Gastrocnemius medialis (tissue), 4 donors: ENCODE results near the gene GCH1.

Experiments used
- POLR2A ChIP-seq, 2 donors: fragments of 450-650 bp; IDR thresholded peaks; one replicate each; pipeline ENCODE4 v1.6.1; 2017; ENCODE audit warnings: antibody characterized with exemption in 2 of 2, mild to moderate bottlenecking in 2 of 2, moderate library complexity in 2 of 2
- TF ChIP-seq, protein P1 (sequence below), 5 experiments: fragments of 450-650 bp in 3 of 5; fragments of 200-600 bp in 2 of 5; sonication (generic) in 2 of 5; IDR thresholded peaks in 4 of 5; conservative IDR thresholded peaks in 1 of 5; 1 replicate in 4 of 5; 2 replicates in 1 of 5; pipeline ENCODE4 v1.5.1; 2016 to 2019; ENCODE audit warnings: antibody characterized with exemption in 5 of 5, mild to moderate bottlenecking in 3 of 5, moderate library complexity in 3 of 5

DNA sequence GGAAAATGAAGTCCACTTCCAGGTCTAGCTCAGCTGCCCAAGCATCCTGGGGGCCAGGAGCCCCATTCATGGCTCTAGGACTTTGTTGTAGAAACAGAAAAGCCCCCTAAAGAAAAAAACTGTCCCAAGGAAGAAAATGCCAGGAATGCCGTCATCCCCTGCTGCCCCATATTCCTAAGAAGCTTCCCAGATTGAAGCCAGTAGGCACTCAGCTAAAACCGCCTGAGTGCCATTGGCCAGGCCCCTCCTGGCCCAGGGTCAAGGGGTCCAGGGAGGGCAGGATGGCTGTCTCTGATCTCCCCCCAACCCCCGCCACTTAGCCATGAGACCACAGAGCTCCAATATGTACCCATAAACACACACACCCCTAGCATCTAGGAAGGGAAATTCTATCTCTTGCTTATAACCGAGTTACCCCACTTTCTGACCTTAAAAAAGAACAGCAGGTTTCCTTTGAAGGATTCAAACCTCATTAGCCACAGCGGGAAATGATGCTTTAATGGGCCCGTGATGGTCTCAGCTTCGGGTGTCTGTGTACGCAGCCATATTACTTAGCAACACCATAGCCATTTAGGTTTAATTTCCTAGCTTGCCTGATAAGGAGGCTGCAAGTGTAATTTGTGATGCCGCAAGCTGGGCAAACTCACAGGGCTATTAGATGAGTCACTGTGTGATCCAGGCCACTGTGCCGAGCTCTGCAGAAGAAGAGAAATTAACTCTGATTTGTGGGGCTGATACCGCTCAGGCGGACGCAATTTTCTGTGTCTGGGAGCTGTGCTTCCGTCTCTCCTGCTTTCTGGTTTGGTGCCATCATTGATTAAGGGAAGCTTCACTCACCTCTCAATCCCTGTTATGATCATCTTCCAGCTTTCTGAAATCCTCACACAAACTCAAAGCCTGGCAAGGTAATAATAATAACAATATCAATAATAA is 84.2 kb downstream of the GCH1 start:
- TF ChIP-seq, protein P1, sequence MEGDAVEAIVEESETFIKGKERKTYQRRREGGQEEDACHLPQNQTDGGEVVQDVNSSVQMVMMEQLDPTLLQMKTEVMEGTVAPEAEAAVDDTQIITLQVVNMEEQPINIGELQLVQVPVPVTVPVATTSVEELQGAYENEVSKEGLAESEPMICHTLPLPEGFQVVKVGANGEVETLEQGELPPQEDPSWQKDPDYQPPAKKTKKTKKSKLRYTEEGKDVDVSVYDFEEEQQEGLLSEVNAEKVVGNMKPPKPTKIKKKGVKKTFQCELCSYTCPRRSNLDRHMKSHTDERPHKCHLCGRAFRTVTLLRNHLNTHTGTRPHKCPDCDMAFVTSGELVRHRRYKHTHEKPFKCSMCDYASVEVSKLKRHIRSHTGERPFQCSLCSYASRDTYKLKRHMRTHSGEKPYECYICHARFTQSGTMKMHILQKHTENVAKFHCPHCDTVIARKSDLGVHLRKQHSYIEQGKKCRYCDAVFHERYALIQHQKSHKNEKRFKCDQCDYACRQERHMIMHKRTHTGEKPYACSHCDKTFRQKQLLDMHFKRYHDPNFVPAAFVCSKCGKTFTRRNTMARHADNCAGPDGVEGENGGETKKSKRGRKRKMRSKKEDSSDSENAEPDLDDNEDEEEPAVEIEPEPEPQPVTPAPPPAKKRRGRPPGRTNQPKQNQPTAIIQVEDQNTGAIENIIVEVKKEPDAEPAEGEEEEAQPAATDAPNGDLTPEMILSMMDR (IDR thresholded peaks at IDR 0.05 in 4 of 5, conservative IDR thresholded peaks at IDR 0.05 in 1 of 5): no peak
- TF ChIP-seq POLR2A (IDR thresholded peaks at IDR 0.05): no peak
